Effector memory CD4-positive, alpha-beta T cell (primary cell): ENCODE results near the gene FNIP1.
"Not testable (repeated sequence)": the region's sequence is repeated elsewhere in the genome, so short reads cannot be mapped to it uniquely, and the experiment has no call there.

Experiments used
- DNase-seq, 3 donors: peaks; one replicate each; pipeline ENCODE4 v3.0.0-alpha.2; 2020
- H3K27ac ChIP-seq: 2 replicates; pipeline ENCODE4 v1.7.0; 2013; ENCODE audit warnings: mild to moderate bottlenecking, low read length, moderate library complexity; ENCODE audit not compliant: insufficient read depth, poor library complexity, severe bottlenecking
- H3K27me3 ChIP-seq: replicated peaks from 2 replicates; pipeline ENCODE4 v1.7.0; 2013; ENCODE audit warnings: mild to moderate bottlenecking, low read length; ENCODE audit not compliant: insufficient read depth, control insufficient read depth, poor library complexity, severe bottlenecking
- H3K36me3 ChIP-seq: 2 replicates; pipeline ENCODE4 v1.7.0; 2013; ENCODE audit warnings: mild to moderate bottlenecking, low read length, moderate library complexity; ENCODE audit not compliant: control insufficient read depth, insufficient read depth
- H3K4me1 ChIP-seq: 2 replicates; pipeline ENCODE4 v1.7.0; 2013; ENCODE audit warnings: low read length, mild to moderate bottlenecking; ENCODE audit not compliant: control insufficient read depth, insufficient read depth, poor library complexity, severe bottlenecking
- H3K4me3 ChIP-seq: 2 replicates; pipeline ENCODE4 v1.7.0; 2013; ENCODE audit warnings: low read length, low read depth, mild to moderate bottlenecking; ENCODE audit not compliant: insufficient read depth, poor library complexity, severe bottlenecking
- H3K9me3 ChIP-seq: 2 replicates; pipeline ENCODE4 v1.7.0; 2013; ENCODE audit warnings: mild to moderate bottlenecking, low read length, moderate library complexity; ENCODE audit not compliant: control insufficient read depth
- total RNA-seq, 3 donors: gene quantifications; one replicate each; lab custom pipeline; 2026; lab: John Stamatoyannopoulos, UW

FNIP1 gene
- total RNA-seq, result 47.8 to 67.6 (median 48.8) reads per million in 3 donors

GRCh38 chr5:131796793-131797693 is at the start of gene FNIP1:
Gene FNIP1 (minus strand): TSS chr5:131797017. CDS start chr5:131796921, 96 bp downstream.
- H3K4me3 ChIP-seq, result peak within 1 kb of the TSS; percentile 94
- H3K9me3 ChIP-seq, result no peaks in the 10 kb centered on the region
- peaks cover 10% of the 10 kb centered on the region for H3K4me1 ChIP-seq
- no peaks in the 10 kb centered on the region for H3K27me3 ChIP-seq
- no peaks in the 10 kb centered on the region for H3K36me3 ChIP-seq
- H3K27ac ChIP-seq, result peak within 1 kb of the TSS; percentile 91
- DNase-seq, result peak; percentile 95 to 98 (median 97)

- Histone ChIP-seq H3K27me3 (no peaks in the 10 kb centered on the region), H3K9me3 (peaks cover 13% of the 10 kb centered on the region), H3K4me1 (no peaks in the 10 kb centered on the region), H3K4me3 (no peak overlapping the region), H3K36me3 (no peaks in the 10 kb centered on the region), H3K27ac (no peak overlapping the region)
- DNase-seq, result no peak
These were observed 49.7 kb upstream of the FNIP1 start for GRCh38 chr5:131846536-131846935.

- no peak for DNase-seq
- no peak overlapping the region for H3K4me3 ChIP-seq
- no peaks in the 10 kb centered on the region for H3K36me3 ChIP-seq
- peaks cover 13% of the 10 kb centered on the region for H3K9me3 ChIP-seq
- no peaks in the 10 kb centered on the region for H3K4me1 ChIP-seq
- H3K27ac ChIP-seq, result no peak overlapping the region
- no peaks in the 10 kb centered on the region for H3K27me3 ChIP-seq
These were observed 49.0 kb upstream of the FNIP1 start for GRCh38 chr5:131845828-131846227.

- H3K36me3 ChIP-seq, H3K27ac ChIP-seq, H3K4me3 ChIP-seq, H3K27me3 ChIP-seq, DNase-seq, H3K9me3 ChIP-seq, H3K4me1 ChIP-seq: not testable (repeated sequence)
These were observed 46.2 kb upstream of the FNIP1 start for GRCh38 chr5:131842971-131843370.

- H3K27me3 ChIP-seq, DNase-seq, H3K9me3 ChIP-seq, H3K4me1 ChIP-seq, H3K36me3 ChIP-seq, H3K27ac ChIP-seq, H3K4me3 ChIP-seq: not testable (repeated sequence)
These were observed 35.9 kb upstream of the FNIP1 start for GRCh38 chr5:131832702-131833101.

GRCh38 chr5:131825404-131826013 is 28.7 kb upstream of the FNIP1 start:
- H3K36me3 ChIP-seq, result no peaks in the 10 kb centered on the region
- no peaks in the 10 kb centered on the region for H3K27me3 ChIP-seq
- no peaks in the 10 kb centered on the region for H3K9me3 ChIP-seq
- DNase-seq, result no peak
- no peaks in the 10 kb centered on the region for H3K4me1 ChIP-seq
- H3K4me3 ChIP-seq, result no peak overlapping the region
- no peak overlapping the region for H3K27ac ChIP-seq

GRCh38 chr5:131824631-131825030 is 27.8 kb upstream of the FNIP1 start:
- H3K9me3 ChIP-seq, result no peaks in the 10 kb centered on the region
- no peak overlapping the region for H3K4me3 ChIP-seq
- no peak overlapping the region for H3K27ac ChIP-seq
- H3K4me1 ChIP-seq, result no peaks in the 10 kb centered on the region
- no peaks in the 10 kb centered on the region for H3K36me3 ChIP-seq
- DNase-seq, result no peak
- no peaks in the 10 kb centered on the region for H3K27me3 ChIP-seq

GRCh38 chr5:131821221-131821620 is 24.4 kb upstream of the FNIP1 start:
- H3K27me3 ChIP-seq, result no peaks in the 10 kb centered on the region
- no peaks in the 10 kb centered on the region for H3K9me3 ChIP-seq
- H3K36me3 ChIP-seq, result no peaks in the 10 kb centered on the region
- no peak overlapping the region for H3K27ac ChIP-seq
- no peaks in the 10 kb centered on the region for H3K4me1 ChIP-seq
- DNase-seq, result no peak
- no peak overlapping the region for H3K4me3 ChIP-seq

GRCh38 chr5:131818001-131818724 is 21.3 kb upstream of the FNIP1 start:
- H3K36me3 ChIP-seq, result no peaks in the 10 kb centered on the region
- H3K27me3 ChIP-seq, result no peaks in the 10 kb centered on the region
- H3K4me3 ChIP-seq, result no peak overlapping the region
- H3K9me3 ChIP-seq, result no peaks in the 10 kb centered on the region
- H3K27ac ChIP-seq, result no peak overlapping the region
- H3K4me1 ChIP-seq, result no peaks in the 10 kb centered on the region
- DNase-seq, result no peak

GRCh38 chr5:131814990-131815389 is 18.2 kb upstream of the FNIP1 start:
- H3K27ac ChIP-seq, result no peak overlapping the region

More at GRCh38 chr5:131814990-131815389, 18.2 kb upstream of the FNIP1 start:
- no peaks in the 10 kb centered on the region for H3K27me3 ChIP-seq
- no peak overlapping the region for H3K4me3 ChIP-seq
- H3K4me1 ChIP-seq, result no peaks in the 10 kb centered on the region
- no peaks in the 10 kb centered on the region for H3K9me3 ChIP-seq
- no peak for DNase-seq
- H3K36me3 ChIP-seq, result no peaks in the 10 kb centered on the region
